ENCODE data around the gene VEGFB.
A peak's percentile ranks its signal among the peaks of the same experiment; 100 is the strongest.

The VEGFB gene

DNA sequence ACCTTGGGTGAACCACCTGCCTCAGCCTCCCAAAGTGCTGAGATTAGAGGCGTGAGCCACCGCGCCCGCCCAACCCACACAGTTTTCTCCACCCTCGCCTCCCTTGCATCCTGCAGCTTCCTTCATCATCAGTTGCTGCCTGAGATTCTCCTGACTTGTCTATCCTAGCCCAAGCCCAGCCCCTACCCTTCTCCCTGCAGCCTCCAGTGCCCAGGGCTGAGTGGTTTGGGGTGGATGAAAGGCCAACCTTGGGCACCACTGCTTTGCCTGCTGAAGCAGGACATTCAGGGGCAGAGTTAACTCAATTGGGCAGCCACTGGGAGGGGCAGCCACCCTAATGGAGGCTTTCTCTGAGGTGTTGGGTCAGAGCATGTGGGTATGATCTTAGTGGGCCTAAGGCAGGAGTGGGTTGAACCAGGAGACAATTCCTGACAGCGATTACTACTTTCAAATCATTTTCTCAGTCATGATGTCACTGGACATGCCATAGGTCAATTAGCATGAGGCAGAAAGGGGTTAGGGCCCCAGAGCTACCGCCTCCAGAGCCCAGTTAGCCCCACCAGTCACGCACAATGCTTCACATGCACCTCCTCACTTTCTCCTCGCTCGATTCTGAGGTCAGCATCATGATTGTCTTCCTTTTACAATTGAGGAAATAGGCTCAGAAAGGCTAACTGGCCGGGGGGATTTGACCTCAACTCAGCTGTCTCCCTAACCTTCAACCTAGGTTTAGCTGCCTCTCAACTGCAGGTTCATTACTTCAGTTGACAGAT lies 5.5 kb downstream of the VEGFB start:
- ChIA-PET CTCF (no interaction called here), POLR2A (ENCODE audit: low non-redundant PET) (interaction anchor here (0.5 to 0.6 kb wide), 2 partner anchors 12 to 85 kb away, joined by 3 to 6 read pairs; no protein-coding TSS in a partner anchor)
- no peak for DNase-seq (ENCODE audit: low spot score)
- TF ChIP-seq, protein P1, sequence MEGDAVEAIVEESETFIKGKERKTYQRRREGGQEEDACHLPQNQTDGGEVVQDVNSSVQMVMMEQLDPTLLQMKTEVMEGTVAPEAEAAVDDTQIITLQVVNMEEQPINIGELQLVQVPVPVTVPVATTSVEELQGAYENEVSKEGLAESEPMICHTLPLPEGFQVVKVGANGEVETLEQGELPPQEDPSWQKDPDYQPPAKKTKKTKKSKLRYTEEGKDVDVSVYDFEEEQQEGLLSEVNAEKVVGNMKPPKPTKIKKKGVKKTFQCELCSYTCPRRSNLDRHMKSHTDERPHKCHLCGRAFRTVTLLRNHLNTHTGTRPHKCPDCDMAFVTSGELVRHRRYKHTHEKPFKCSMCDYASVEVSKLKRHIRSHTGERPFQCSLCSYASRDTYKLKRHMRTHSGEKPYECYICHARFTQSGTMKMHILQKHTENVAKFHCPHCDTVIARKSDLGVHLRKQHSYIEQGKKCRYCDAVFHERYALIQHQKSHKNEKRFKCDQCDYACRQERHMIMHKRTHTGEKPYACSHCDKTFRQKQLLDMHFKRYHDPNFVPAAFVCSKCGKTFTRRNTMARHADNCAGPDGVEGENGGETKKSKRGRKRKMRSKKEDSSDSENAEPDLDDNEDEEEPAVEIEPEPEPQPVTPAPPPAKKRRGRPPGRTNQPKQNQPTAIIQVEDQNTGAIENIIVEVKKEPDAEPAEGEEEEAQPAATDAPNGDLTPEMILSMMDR (conservative IDR thresholded peaks at IDR 0.05; ENCODE audit: low read depth) = no peak
- H3K27ac ChIP-seq = peak overlapping the region; percentile 98

DNA sequence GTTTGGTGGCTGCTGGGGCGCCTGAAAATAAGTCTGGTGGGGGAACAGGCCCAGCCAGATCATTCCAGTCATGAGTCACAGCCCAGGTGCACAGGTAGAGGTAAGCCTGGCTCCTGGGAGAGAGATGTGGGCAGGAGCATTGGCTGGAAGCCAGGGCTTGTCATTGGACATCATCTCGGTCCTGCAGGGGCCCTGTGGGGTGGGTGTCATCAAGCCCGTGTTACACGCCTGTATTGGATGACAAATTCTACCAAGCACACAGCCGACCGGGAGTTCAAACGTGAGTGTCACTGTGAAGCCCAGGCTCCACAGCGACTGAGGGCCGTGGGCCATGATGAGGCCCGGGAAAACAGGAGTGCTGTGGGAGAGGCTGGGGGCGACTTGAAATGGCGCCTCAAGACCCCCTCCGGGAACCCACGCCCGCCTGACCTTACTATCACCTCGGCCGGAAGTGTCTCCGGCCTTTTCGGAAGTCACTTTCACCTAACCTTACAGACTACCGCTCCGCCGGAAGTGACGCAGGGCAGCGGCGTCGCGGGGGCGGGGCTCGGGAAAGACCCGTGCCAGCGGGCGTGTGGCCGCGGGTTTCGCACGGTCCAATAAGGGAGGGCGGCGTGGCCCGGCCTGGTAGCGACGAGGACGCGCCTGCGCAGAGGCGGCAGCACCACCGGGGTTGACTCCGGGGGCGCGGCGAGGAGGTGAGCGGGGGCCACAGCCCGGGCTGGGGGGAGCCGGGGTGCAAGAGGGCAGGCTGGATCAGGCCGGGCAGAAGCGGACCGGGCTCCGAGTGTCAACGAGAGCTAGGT lies 6.3 kb downstream of the VEGFB start, which contains the start of gene FKBP2:
Gene FKBP2 (plus strand): TSS at position 661 of the 806 bp plus-strand sequence. CDS start 1,293 bp downstream, outside the sequence.
- TF ChIP-seq, protein P1 (conservative IDR thresholded peaks at IDR 0.05; ENCODE audit: low read depth) = no peak
- DNase-seq (ENCODE audit: low spot score) = peak; percentile 94
- POLR2A ChIA-PET (ENCODE audit: low non-redundant PET) = interaction anchor here (0.5 to 1.0 kb wide), 9 partner anchors 8 to 84 kb away, joined by 3 to 4 read pairs (median 3); no protein-coding TSS in a partner anchor
- H3K27ac ChIP-seq = peak within 1 kb of the TSS; percentile 98
- CTCF ChIA-PET = interaction anchor here (0.7 kb wide), 1 partner anchor 14 kb away, joined by 4 read pairs; no protein-coding TSS in a partner anchor

DNA sequence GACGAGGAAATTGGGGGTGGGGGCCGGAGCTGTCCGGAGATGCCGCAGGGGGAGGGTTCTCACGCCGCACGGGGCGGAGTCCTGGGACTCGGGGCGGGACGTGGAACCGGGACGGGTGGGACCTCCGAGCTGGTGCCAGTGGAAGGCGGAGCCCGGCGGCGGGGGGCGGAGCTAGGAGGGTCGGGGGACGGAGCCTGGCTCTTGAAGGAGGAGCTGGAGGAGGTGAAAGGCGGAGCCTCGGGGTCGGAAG lies 6.8 kb downstream of the VEGFB start:
- H3K27ac ChIP-seq = peak overlapping the region; percentile 98
- peak; percentile 95 for DNase-seq (ENCODE audit: low spot score)
- ChIA-PET POLR2A (ENCODE audit: low non-redundant PET) (interaction anchor here (0.5 to 1.0 kb wide), 9 partner anchors 8 to 84 kb away, joined by 3 to 4 read pairs (median 3); no protein-coding TSS in a partner anchor), CTCF (interaction anchor here (0.7 kb wide), 1 partner anchor 14 kb away, joined by 4 read pairs; no protein-coding TSS in a partner anchor)
- TF ChIP-seq, protein P1 (conservative IDR thresholded peaks at IDR 0.05; ENCODE audit: low read depth) = no peak

DNA sequence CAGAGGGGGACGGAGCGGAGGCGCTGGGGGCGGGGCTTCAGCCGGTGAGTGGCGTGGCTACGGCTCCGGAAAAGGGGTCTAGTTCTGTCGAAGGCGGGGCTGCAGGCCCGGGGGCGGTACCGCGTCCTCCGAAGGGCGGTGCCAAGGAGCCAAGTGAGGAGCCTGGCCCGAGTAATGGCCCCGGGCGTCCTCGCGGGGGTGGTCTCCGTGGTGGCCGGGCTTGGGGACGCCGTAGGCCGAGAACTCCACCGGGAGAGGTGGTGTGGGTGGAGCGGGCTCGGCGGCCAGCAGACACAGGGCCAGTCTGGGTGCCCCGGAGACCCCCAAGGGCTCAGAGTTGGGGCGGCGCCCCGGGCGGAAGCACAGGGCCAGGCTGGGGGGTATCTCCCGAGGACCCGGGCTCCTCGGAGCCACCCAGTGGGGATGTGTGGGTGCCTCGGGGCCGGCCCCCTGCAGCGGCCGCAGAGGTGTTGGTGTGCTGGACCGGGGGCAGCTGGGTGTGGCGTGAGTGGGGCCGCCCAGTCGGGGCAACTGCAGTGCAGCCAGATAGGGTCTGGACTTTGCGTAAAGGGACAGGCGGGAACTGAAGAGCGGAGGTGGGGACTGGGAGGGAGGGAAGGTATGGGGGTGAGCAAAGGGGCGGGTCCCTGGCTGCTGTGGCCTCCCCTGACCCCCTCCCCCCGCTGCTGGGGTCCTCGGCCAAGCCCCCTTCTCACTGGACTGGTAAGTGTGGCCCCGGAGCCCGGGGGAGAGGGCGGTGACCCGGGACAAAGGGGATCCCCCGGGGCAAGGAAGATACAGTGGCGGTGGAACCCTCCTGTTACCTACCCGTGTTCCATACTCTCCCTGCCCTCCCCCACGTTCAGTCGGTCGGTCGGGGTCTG lies 7.3 kb downstream of the VEGFB start:
- H3K27ac ChIP-seq = peak overlapping the region; percentile 98
- DNase-seq (ENCODE audit: low spot score) = no peak
- TF ChIP-seq, protein P1 (conservative IDR thresholded peaks at IDR 0.05; ENCODE audit: low read depth) = no peak
- ChIA-PET POLR2A (ENCODE audit: low non-redundant PET) (interaction anchor here (0.5 to 1.0 kb wide), 9 partner anchors 9 to 83 kb away, joined by 3 to 4 read pairs (median 3); no protein-coding TSS in a partner anchor), CTCF (interaction anchor here (0.6 to 0.7 kb wide), 2 partner anchors 9 to 13 kb away, joined by 4 to 5 read pairs; no protein-coding TSS in a partner anchor)

DNA sequence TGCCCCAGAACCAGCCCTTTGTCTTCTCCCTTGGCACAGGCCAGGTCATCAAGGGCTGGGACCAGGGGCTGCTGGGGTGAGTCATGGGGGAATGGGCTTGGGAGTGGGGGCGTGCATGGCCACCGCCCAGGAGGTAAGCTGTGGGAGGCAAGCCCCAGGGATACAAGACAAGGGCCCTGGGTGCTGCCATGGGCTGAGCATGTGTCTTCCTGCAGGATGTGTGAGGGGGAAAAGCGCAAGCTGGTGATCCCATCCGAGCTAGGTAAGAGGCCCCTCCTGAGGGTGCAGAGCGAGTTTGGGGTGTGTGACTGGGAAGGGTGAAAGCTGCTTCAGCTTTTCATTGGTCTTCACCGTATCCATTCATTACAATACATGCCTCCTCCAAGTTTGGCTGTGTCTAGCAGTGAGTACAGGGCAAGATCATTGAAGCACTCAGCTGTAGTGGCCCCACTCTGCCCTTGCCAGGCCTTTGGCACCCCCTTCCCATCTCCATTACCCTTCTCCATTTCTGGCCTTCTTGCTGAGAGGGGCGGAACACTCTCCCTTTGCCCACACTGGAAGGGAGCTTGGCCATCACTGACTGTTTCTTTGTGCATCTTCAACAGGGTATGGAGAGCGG lies 9.0 kb downstream of the VEGFB start:
- TF ChIP-seq, protein P1 (conservative IDR thresholded peaks at IDR 0.05; ENCODE audit: low read depth) = no peak
- peak overlapping the region; percentile 98 for H3K27ac ChIP-seq
- POLR2A ChIA-PET (ENCODE audit: low non-redundant PET) = interaction anchor here (0.5 to 1.7 kb wide), 2 partner anchors 25 to 1438 kb away, joined by 3 to 6 read pairs; no protein-coding TSS in a partner anchor
- CTCF ChIA-PET = interaction anchor here (0.7 to 0.8 kb wide), 3 partner anchors 9 to 104 kb away, joined by 3 to 4 read pairs (median 3); no protein-coding TSS in a partner anchor
- DNase-seq (ENCODE audit: low spot score) = no peak
